ENCODE measurements around the gene GPR162. TPM values are rescaled to one million over a fixed set of nuclear protein-coding genes. Genes with fewer than 3 reads are reported as not detected.

GPR162 gene
- total RNA-seq, 2 experiments from 2014 or later: not detected

DNA sequence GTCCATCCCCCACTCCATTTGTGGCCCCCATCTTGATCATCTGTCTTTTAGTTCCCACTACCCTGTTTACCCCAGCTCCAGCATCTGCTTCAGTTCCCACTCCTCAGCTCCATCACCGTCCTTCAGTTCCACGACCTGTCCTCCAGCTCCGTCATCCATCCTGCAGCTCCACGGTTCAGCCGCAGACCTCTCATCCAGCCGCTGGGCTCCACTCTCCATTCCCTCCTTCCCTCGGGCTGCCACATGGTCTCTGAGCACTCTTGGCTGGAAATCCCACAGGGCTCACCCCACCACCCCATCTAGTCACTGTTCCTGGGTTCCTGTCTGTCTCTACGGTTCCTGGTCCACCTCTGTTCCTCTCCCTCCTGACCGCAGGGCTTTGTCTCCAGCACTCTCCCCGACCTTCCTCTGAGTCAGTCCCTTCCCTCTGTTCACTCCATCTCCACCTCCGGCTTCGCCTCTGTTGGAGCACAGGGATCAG is 3.3 kb downstream of the GPR162 start:
- Histone ChIP-seq H3K9me2 (ENCODE audit: insufficient read depth, low read length) (no peaks in the 10 kb centered on the region), H3K79me2 (ENCODE audit: insufficient read depth, low read depth, low read length) (no peaks in the 10 kb centered on the region), H3K4me3 (ENCODE audit: low read depth, low read length, poor library complexity, severe bottlenecking) (no peak overlapping the region), H3K27ac (ENCODE audit: low read depth, low read length, poor library complexity, severe bottlenecking) (no peak overlapping the region), H3K9me3 (ENCODE audit: low read length) (no peaks in the 10 kb centered on the region), H3K4me1 (ENCODE audit: insufficient read depth, low read length, poor library complexity, severe bottlenecking) (peaks cover 32% of the 10 kb centered on the region), H4K20me1 (ENCODE audit: insufficient read depth, low read length) (no peaks in the 10 kb centered on the region), H2AFZ (ENCODE audit: low read length) (no peak overlapping the region), H3K36me3 (ENCODE audit: insufficient read depth, low read length) (no peaks in the 10 kb centered on the region), H3K4me2 (ENCODE audit: low read length) (no peak overlapping the region)
- no peak for TF ChIP-seq EZH2phosphoT487 (IDR thresholded peaks at IDR 0.05; ENCODE audit: borderline replicate concordance, low read depth, low read length)
- TF ChIP-seq, protein P1, sequence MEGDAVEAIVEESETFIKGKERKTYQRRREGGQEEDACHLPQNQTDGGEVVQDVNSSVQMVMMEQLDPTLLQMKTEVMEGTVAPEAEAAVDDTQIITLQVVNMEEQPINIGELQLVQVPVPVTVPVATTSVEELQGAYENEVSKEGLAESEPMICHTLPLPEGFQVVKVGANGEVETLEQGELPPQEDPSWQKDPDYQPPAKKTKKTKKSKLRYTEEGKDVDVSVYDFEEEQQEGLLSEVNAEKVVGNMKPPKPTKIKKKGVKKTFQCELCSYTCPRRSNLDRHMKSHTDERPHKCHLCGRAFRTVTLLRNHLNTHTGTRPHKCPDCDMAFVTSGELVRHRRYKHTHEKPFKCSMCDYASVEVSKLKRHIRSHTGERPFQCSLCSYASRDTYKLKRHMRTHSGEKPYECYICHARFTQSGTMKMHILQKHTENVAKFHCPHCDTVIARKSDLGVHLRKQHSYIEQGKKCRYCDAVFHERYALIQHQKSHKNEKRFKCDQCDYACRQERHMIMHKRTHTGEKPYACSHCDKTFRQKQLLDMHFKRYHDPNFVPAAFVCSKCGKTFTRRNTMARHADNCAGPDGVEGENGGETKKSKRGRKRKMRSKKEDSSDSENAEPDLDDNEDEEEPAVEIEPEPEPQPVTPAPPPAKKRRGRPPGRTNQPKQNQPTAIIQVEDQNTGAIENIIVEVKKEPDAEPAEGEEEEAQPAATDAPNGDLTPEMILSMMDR (conservative IDR thresholded peaks at IDR 0.05; ENCODE audit: low read length): no peak
- no TSS peak for BruUV-seq (replicated peaks)
- intact Hi-C loops (cut with micrococcal nuclease; ENCODE audit: unreplicated experiment): loop anchor here (1.0 to 5.0 kb wide), 3 partner anchors 43 to 268 kb away; partner anchors contain the start of genes IFFO1 and MLF2
- ChIA-PET CTCF (ENCODE audit: unreplicated experiment) (interaction anchor here (0.6 kb wide), 3 partner anchors 54 to 149 kb away, joined by 3 to 10 read pairs (median 3); partner anchors contain the start of gene ZNF384), POLR2A (no interaction called here)
- DNase-seq (ENCODE audit: low spot score): no peak

DNA sequence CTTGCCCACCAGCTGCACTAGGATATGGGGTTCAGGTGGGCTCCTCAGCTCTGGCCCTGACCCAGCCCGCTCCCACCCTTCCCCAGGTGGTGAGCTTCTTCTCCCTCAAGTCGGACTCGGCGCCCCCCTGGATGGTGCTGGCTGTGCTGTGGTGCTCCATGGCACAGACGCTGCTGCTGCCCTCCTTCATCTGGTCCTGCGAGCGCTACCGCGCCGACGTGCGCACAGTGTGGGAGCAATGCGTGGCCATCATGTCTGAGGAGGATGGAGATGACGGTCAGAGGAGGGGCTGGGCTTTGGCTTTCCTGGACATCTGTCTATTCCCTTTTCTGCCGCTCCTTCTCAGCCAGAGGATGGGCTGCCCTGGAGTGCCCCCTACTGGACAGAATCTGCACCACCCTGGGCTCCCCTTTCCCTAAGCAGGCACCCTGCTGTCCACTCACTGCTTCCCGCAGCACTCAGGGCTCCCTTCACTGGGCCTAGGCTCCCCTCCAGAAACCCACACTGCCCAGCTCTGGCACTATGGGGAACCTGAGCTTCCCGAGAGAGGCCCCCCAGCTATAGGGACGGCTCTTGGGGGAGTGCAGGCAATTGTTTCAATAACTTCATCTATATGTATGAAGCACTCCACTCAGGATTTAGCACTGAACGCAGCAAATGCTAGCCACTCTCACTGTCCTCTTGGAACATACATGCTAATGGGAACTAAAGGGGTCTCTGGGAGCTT is 3.9 kb downstream of the GPR162 start:
- Histone ChIP-seq H3K9me3 (ENCODE audit: low read length) (no peaks in the 10 kb centered on the region), H4K20me1 (ENCODE audit: insufficient read depth, low read length) (no peaks in the 10 kb centered on the region), H2AFZ (ENCODE audit: low read length) (no peak overlapping the region), H3K36me3 (ENCODE audit: insufficient read depth, low read length) (no peaks in the 10 kb centered on the region), H3K9me2 (ENCODE audit: insufficient read depth, low read length) (no peaks in the 10 kb centered on the region), H3K4me3 (ENCODE audit: low read depth, low read length, poor library complexity, severe bottlenecking) (no peak overlapping the region), H3K4me2 (ENCODE audit: low read length) (no peak overlapping the region), H3K4me1 (ENCODE audit: insufficient read depth, low read length, poor library complexity, severe bottlenecking) (peaks cover 32% of the 10 kb centered on the region), H3K27ac (ENCODE audit: low read depth, low read length, poor library complexity, severe bottlenecking) (no peak overlapping the region), H3K79me2 (ENCODE audit: insufficient read depth, low read depth, low read length) (no peaks in the 10 kb centered on the region)
- intact Hi-C loops (cut with micrococcal nuclease; ENCODE audit: unreplicated experiment): loop anchor here (1.0 to 5.0 kb wide), 3 partner anchors 43 to 268 kb away; partner anchors contain the start of genes IFFO1 and MLF2
- TF ChIP-seq, protein P1 (conservative IDR thresholded peaks at IDR 0.05; ENCODE audit: low read length): peak; percentile 91
- TF ChIP-seq EZH2phosphoT487 (IDR thresholded peaks at IDR 0.05; ENCODE audit: borderline replicate concordance, low read depth, low read length): no peak
- peak; percentile 71 for DNase-seq (ENCODE audit: low spot score)
- CTCF ChIA-PET (ENCODE audit: unreplicated experiment): interaction anchor here (0.6 kb wide), 2 partner anchors 55 to 148 kb away, joined by 3 read pairs; no protein-coding TSS in a partner anchor
- POLR2A ChIA-PET: interaction anchor here (1.3 kb wide), 1 partner anchor 14 kb away, joined by 3 read pairs; no protein-coding TSS in a partner anchor
- BruUV-seq (replicated peaks): no TSS peak
